ENCODE data around the gene SWSAP1.
"Not testable (repeated sequence)": the region's sequence is repeated elsewhere in the genome, so short reads cannot be mapped to it uniquely, and the experiment has no call there.

- not testable (repeated sequence) for TF ChIP-seq CTCF (conservative IDR thresholded peaks at IDR 0.05; ENCODE audit: low read length); EZH2phosphoT487 (IDR thresholded peaks at IDR 0.05; ENCODE audit: borderline replicate concordance)
Measured at GRCh38 chr19:11333838-11334237, 40.6 kb upstream of the SWSAP1 start.

All from Loucy (cell line).